Lower lobe of right lung (tissue), 2 donors: ENCODE results near the gene PDILT. TPM values are rescaled to one million over a fixed set of nuclear protein-coding genes. Genes with fewer than 3 reads are reported as not detected.

ENCODE experiments used
- ATAC-seq, 2 donors: fragments of 200-7000 bp; cut with Tn5 transposase; one replicate each; pipeline ENCODE4 v1.9.1; 2020 to 2022; ENCODE audit warnings: mild to moderate bottlenecking in 2 of 2, moderate library complexity in 2 of 2
- DNase-seq: peaks from one replicate; pipeline ENCODE4 v3.0.0-alpha.2; 2020
- H3K27ac ChIP-seq: fragments of 200-600 bp; one replicate; pipeline ENCODE4 v1.8.0; 2022
- H3K27me3 ChIP-seq: fragments of 200-600 bp; one replicate; pipeline ENCODE4 v1.8.0; 2022; ENCODE audit warnings: low read depth
- H3K36me3 ChIP-seq: fragments of 200-600 bp; one replicate; pipeline ENCODE4 v1.8.0; 2022; ENCODE audit warnings: mild to moderate bottlenecking
- H3K4me1 ChIP-seq: fragments of 200-600 bp; one replicate; pipeline ENCODE4 v1.8.0; 2022
- H3K4me3 ChIP-seq: fragments of 200-600 bp; one replicate; pipeline ENCODE4 v1.8.0; 2022; ENCODE audit warnings: mild to moderate bottlenecking
- H3K9me3 ChIP-seq: fragments of 200-600 bp; one replicate; pipeline ENCODE4 v1.8.0; 2022
- CTCF ChIP-seq: fragments of 200-600 bp; IDR thresholded peaks from one replicate; pipeline ENCODE4 v1.8.0; 2022; ENCODE audit warnings: antibody characterized with exemption, mild to moderate bottlenecking
- intact Hi-C: fragments of 100-400 bp; cut with DNase I; formaldehyde crosslinking; loops from one replicate; pipeline ENCODE4 v1.11.0; 2022
- total RNA-seq: library from RNA; stranded (reverse); fragmentation: NEBNext Ultra II Directional; extraction: Animal tissue kit (Norgen Biotek cat#: 25700); gene quantifications from one replicate; pipeline ENCODE4 v1.2.1, GENCODE V29; 2021
- donor health status: DM: no; HTN: yes; CAD: no; lungs with severe emphysema.

Gene PDILT
- total RNA-seq, 1 donor from 2014 or later: not detected

GRCh38 chr16:20347666-20348364, 56.7 kb downstream of the PDILT start:
- no peak overlapping the region for H3K4me3 ChIP-seq
- no peak for TF ChIP-seq CTCF

GRCh38 chr16:20344611-20345010, 59.9 kb downstream of the PDILT start:
- DNase-seq (no peak), ATAC-seq (no peak)
- Histone ChIP-seq H3K36me3 (no peaks in the 10 kb centered on the region), H3K4me1 (no peaks in the 10 kb centered on the region), H3K9me3 (no peaks in the 10 kb centered on the region), H3K27ac (no peak overlapping the region), H3K4me3 (no peak overlapping the region), H3K27me3 (peaks cover 22% of the 10 kb centered on the region)
- intact Hi-C loops: no loop called here
- no peak for TF ChIP-seq CTCF

More at GRCh38 chr16:20347666-20348364, 56.7 kb downstream of the PDILT start:
- intact Hi-C loops: no loop called here
- ATAC-seq: no peak
- Histone ChIP-seq H3K27ac (no peak overlapping the region), H3K27me3 (peaks cover 29% of the 10 kb centered on the region), H3K9me3 (no peaks in the 10 kb centered on the region), H3K36me3 (no peaks in the 10 kb centered on the region), H3K4me1 (no peaks in the 10 kb centered on the region)
- no peak for DNase-seq

GRCh38 chr16:20339744-20340143, 64.8 kb downstream of the PDILT start:
- Histone ChIP-seq H3K4me1 (no peaks in the 10 kb centered on the region), H3K27ac (no peak overlapping the region), H3K27me3 (peaks cover 5% of the 10 kb centered on the region), H3K36me3 (no peaks in the 10 kb centered on the region), H3K9me3 (no peaks in the 10 kb centered on the region), H3K4me3 (no peak overlapping the region)
- ATAC-seq (no peak), DNase-seq (no peak)
- intact Hi-C loops: no loop called here
- TF ChIP-seq CTCF: no peak

- Histone ChIP-seq H3K4me1 (no peaks in the 10 kb centered on the region), H3K27me3 (peaks cover 5% of the 10 kb centered on the region), H3K36me3 (no peaks in the 10 kb centered on the region), H3K9me3 (no peaks in the 10 kb centered on the region), H3K27ac (no peak overlapping the region), H3K4me3 (no peak overlapping the region)
- no peak for TF ChIP-seq CTCF
- intact Hi-C loops: no loop called here
- ATAC-seq (no peak), DNase-seq (no peak)
Observed at GRCh38 chr16:20336955-20337354, 67.6 kb downstream of the PDILT start.

GRCh38 chr16:20334396-20334795, 70.1 kb downstream of the PDILT start:
- H3K4me3 ChIP-seq: no peak overlapping the region
- ATAC-seq (no peak), DNase-seq (no peak)
- TF ChIP-seq CTCF: no peak
- H3K27ac ChIP-seq: no peak overlapping the region
- no peaks in the 10 kb centered on the region for H3K4me1 ChIP-seq
- intact Hi-C loops: no loop called here
- H3K27me3 ChIP-seq: peaks cover 5% of the 10 kb centered on the region
- no peaks in the 10 kb centered on the region for H3K36me3 ChIP-seq
- H3K9me3 ChIP-seq: no peaks in the 10 kb centered on the region
